Astrocyte (in vitro differentiated cells and primary cell): ENCODE data around the gene NPR1.

Experiments
- CTCF ChIP-seq: IDR thresholded peaks from 2 replicates; pipeline ENCODE4 v1.5.1; 2011; ENCODE audit warnings: low read depth, mild to moderate bottlenecking, inconsistent platforms, low read length, moderate library complexity; ENCODE audit not compliant: insufficient read depth
- EZH2 ChIP-seq: IDR thresholded peaks from 2 replicates; pipeline ENCODE4 v1.6.1; 2012; ENCODE audit warnings: mild to moderate bottlenecking, low read length, inconsistent platforms; ENCODE audit not compliant: insufficient read depth

GRCh38 chr1:153640861-153641260 is 37.6 kb upstream of the NPR1 start:
- TF ChIP-seq CTCF (no peak), EZH2 (no peak)
